Activated CD4-positive, alpha-beta T cell treated with anti-CD3 and anti-CD28 coated beads, Interleukin-2, Interleukin-6, amounts not matched to agents 100 ng/mL and 50 ng/mL, durations not matched to agents 16 hours and 8 hours (primary cell): ENCODE measurements around the gene FGF14.

Source experiments
- DNase-seq: peaks from one replicate; pipeline ENCODE4 v3.0.0-alpha.2; 2020

FGF14 gene

DNA sequence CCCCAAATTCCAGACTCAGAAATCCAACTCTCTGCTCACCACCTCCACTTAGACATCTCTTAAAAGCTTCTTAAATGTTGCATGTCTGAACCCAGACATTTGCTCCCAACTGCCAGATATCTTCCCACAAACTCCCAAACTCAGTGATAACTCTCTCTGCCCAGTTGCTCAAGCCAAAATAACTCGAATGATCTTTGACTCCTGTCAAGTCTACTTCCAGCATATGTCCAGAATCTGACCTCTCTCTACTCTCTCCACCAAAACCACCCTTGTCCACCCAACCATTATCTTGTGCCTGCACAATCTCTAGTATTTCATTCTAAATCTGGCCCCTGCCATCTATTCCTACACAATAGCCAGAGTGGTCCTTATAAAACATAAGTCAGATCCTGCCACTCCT lies 99.3 kb downstream of the FGF14 start:
- DNase-seq = no peak

DNA sequence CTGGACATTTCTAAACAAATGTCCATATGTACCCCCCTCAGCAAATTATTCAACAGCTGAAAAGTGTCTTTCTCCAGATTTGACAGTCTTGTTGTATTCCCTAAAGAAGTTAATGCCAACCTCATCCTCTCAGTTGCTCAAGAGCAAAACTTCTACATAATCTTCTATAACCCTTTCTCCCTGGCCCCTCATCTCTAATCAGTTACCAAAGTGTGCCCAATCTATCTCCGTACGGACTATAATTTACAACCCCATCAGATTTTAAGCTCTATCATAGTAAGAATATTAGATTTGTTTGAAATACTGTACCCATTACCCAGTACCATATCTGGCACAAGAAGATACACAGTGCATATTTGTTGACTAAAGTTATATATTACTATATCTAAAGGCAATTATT lies 101.5 kb downstream of the FGF14 start:
- no peak for DNase-seq

DNA sequence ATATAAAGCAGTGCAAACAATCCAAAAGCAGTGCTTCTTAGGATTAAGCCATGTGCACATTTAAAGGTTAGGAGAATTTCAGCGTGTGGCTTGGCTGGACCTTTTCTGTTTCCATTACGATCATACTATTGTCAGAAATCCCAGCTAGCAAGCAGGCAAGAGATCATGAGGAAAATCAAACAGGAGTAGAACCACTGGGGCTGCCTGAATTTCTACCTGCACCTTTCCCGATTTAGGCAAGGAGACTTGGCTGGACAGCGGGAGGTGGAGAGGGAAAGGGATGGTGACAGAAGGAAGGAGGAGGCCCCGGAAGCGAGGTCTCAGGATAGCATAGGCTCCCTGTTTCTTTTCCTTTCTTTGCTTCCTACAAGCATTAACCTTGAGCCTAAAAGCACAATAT lies 102.5 kb downstream of the FGF14 start:
- no peak for DNase-seq

DNA sequence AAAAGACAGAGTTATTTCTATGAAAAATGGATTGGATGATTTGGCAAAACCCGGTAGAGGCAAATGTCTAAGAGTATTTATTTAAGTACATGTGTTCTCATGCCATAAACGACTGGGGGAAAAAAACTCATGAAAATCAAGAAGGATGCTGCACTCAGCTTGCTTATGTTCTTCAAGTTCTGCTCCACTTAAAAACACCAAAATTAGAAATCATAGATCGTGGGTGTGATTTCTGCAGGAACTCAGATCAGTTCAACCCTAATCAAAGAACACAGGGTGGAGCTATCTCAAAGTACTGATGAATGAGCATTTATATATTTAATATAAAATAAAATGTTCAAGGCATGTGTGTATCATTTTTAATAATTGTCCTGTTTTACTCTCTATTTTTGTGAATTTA lies 103.8 kb downstream of the FGF14 start:
- no peak for DNase-seq

DNA sequence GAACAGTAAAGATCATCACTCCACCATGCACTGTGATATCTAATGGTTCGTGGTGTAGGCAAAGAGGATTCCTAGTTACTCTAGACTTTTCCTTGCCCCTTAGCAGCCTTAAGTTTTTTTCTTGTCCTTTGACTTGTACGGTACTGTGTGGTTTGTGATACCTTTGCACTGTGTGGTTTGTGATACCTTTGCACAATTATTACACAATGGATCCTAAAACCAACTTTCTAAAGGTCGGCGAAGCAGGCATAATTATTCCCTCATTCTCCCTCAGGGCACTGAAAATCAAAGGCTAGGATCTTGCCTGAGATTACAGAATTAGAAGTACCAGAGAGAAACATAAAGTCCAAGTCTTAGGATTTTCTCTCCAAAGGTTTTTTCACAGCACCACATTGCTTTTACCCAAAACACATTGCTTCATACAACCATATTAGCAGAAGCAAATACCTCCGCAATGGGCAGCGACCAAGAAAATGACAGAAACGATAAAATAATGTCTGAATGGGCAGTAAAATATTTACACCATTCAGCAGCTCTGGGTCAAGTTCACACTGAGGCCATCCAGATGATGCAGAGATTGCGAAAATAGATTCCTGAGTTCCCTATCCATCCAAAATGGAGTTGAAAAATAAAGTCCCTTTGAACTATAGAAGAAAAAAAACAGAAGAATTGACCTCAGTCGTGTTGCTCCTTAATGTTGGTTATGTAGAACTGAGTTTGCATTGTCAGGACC lies 106.4 kb downstream of the FGF14 start:
- DNase-seq = no peak

DNA sequence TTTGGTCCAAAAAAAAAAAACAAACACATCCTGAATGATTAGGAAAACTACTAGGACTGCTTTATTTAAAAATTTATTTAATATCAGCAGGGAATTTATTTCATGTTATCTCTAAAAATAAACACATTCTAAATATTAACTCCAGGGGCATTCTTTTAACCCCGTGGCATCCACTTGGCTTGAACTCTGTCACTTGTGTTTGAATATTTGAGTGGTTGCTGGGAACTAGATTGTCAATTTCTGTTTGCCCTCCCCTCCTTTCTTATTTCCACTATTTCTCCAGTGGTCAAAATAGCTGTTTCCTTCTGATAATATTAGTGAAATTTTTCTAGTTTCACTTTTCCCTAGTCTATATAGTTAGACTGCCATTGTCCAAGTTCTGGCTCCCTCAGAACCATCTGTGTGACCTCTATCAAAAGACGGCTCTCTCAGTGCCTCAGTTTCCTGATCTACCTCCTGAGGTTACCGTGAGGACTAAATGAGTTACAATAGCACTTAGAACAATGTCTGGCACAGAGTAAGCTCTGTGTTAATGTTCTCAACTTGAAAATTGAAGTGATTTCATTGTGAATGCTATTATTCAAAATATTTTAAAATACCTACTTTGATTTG lies 107.3 kb downstream of the FGF14 start:
- DNase-seq = no peak

DNA sequence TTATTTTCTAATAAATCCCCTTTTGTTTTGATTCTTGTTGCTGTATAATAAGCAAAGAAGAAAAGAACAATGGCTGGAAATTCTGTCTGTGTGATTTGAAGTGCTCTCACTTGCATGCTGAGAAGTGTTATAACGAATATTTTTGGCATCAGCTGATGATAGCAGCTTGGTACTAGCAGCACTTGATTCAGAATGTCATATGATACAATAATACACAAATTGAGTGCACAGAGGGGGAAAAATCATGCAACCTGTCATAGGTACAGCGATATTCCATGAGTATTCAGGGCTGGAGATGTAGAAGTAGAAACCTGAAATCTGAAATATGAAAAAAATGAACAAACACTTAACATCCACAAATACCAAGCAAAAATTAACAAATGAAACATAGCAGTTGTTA lies 108.1 kb downstream of the FGF14 start:
- DNase-seq = no peak

DNA sequence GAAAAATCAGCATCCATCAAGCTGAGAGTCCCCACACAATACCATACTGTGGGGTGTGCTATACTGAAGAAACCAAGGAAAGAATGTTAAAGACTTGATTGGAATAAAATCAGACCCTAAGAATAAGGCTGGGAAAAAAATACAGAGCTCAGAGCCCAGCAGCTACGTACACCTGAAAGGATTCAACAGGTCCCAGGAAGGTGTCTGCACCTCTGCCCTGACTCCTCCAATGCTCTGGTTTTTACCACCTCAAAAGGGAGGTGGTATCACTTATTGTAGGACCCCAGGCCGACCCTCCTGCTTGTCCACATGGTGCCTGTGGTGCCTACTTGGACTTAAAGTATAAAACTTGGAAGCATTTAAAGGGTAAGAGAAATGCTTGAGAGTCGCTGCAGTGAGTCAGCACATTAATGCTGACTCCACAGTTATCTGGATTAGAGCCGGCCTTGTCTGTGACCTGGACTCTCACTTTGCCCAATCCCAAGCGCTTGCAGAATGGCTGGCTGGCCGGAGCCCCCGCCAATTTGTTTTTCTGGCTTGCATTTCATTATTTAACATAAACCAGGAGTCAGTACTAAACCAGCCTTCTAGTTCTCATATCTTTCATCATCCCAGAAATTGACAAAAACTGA lies 110.1 kb downstream of the FGF14 start:
- DNase-seq = no peak

DNA sequence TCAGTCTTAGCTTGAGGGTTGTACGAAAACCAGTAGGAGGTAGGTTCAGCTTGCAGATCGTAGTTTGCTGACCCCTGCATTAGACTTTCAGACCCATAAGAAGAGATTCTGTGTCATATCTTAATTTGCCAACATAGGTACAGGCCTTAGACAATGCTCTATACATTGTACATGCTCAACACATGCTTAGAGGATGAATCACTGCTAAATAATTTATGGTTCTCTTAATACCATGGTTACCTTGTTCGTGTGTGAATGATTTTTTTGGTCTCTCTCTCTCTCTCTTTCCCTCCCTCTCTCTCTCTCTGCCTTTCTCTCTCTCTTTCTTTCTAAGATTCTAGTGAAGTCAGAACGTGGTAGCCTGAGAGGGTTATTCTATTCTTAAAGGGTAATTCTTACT lies 112.2 kb downstream of the FGF14 start:
- DNase-seq = no peak

DNA sequence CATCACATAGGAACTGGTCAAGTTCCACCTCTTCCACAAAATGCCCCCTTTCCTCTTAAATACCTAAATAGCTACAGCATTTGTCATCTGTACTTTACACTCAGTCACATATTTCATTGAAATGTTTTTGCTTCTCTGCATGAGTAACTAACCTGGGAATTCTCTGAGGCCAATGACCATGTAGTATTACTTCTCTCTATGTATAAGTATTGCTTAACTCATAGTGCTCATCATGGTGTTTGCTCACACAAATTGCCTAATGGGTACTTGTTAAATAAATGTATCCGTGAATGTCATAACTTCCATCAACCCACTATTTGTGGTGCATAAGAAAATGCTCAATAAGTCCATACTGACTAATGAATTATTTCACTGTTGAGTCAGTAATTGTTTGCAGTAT lies 115.5 kb downstream of the FGF14 start:
- DNase-seq = no peak

DNA sequence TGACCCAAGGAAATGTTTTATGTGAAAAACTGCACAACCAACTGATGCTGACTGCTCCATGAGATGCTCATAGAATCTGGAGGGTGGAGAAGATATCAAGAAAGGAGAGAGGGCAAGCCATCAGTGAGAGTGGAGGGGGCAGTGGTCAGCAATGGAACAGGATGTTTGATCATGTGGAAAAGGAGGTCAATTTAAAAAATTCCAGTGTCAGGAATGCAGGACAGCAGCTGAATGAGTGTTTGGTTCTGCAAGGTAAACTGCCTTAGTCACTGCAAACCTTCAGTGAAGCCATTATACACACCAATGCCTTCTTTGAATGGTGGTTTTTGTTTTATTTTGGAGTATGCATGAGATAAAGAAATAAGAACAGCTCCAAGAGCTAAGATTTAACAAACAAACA lies 121.5 kb downstream of the FGF14 start:
- DNase-seq = no peak

DNA sequence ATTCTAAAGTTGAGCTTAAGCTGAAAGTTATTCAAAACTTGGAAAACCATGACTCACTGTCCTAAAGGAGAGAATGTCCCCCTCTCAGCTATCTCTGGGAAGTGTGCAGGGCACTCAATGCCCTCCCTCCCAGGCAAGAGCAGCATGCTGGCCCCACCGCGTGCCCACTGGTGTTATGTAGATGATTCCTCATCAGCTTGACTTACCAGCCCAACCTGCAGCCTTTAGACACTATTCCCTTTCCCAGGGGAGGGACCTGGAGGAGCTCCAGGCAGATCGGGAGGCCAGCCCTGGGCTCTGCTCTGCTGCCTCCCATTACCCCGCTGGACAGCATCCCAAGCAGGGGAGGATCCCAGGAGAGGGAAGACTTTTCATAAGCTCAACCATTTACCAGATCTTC lies 124.6 kb downstream of the FGF14 start:
- no peak for DNase-seq

DNA sequence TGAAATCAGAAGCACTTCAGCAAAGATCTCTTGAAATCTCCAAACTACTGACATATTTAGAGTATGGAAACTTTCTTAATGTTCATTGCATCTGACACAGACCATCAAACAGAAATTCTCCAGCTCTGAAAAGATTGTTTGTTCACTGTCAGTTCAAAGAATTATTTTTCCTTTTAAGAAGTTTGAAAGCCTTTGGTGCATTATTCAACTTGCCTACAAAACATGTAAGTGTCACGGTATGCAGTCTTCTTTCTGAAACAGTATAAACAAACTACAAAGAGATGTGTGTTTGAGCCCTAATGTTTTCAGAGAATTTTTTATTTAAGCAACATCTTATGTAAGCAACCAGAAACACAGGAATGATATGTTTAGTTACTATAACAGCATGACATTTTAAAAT lies 125.4 kb downstream of the FGF14 start:
- DNase-seq = no peak

DNA sequence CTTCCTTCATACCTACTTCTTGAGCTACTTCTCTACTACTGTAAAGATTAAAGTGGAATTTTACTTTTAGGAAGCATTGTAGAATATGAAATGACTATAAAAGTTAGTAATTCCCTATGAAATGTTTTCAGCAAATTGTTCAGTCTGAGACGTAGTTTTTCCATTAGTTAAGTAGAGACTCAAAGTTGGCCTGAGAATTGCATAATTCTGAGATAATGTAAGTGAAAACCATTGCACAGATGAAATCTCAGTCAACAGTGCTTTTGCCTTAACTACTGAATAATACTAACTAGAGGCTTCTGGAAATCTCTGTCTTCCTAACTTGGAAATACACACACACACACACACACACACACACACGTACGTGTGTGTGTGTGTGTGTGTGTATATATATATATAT lies 125.9 kb downstream of the FGF14 start:
- DNase-seq = no peak

DNA sequence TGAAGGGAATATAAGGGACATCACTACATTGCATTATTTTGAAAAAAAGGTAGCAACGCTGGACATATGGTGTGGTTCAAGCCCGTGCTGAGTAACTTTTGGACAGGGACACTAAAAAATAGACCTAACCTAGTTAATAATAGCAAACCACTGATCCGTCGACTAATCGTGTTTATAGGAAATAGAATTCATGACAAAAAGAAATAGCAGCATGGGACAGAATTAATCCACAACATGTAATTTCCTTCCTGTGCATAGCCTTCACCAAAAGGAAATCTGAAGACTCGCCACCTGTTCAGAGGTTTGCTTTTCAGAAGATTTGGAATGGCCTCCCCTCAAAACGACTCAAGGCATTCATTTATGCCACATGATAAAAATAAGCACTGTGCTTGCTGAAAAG lies 128.7 kb downstream of the FGF14 start:
- no peak for DNase-seq

DNA sequence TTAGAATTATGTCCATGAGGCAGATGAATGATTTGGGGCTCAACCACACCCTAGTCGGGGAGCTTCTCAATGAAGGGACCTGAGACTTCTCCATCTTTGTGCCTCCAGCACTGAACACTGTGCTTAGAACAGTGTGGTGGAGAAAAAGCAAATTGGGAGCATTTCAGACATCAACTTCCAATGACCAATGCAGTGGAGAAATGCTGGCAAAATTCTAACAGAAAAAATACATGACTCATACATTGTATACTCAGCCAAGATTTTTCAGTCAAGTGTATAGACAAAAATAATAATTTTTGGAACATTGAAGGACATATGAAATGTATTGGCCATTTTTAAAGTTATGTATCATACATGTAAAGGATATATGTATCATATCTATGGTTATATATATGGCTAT lies 134.7 kb downstream of the FGF14 start:
- DNase-seq = no peak

DNA sequence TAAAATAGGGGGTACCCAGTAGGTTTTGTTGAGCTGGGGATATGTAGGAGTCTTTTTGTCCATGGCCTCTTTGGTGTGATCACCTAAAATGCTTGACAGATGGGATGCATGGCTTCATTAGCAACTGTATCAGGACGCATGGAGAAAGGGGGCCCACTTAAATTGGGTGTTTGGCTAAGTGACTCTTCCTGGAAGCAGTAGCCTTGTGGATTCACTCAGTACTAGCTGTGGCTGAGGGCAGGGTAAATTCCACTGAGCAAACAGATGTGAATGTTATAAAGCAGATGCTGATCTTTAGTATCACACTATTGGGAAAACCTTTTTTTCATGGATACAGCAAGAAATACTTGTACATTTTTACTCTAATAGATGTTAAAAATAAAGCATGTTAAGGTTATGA lies 140.0 kb downstream of the FGF14 start:
- DNase-seq = no peak

DNA sequence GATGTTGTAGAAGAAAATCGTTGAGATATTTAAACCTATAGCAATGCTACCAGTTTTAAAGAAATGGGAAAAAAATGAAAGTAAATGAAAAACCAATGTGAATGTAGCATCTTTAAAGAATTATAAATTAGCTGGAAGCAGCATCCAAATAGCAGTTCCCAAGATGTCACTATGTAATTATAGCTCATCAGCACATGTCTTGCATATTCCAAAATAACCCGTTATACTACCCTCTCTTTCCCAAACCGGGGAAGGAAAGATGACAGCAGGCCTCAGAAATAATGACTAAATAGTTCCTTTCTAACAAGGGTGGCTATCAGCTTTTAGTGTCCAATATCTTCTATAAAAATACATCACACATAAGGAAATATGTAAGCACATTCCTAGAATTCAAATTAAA lies 140.5 kb downstream of the FGF14 start:
- no peak for DNase-seq

DNA sequence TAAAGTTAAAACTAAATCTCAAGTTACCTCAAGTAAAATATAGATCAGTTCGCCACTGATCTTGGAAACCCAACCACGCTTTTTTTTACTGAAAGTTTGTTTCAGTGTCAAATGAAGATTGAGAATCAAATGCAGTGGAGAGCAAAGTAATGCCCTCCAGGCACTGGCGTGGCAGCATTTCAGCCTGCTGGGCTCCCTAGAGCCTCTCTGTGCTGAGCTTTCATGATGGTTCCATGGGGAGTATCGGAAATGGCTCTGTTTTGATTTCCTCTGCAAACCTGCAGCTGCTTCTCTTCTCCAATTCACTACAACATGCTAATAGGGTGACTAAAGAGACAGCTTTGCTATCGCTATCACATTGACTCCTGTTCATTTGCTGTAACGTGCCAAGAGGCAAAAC lies 141.6 kb downstream of the FGF14 start:
- DNase-seq = no peak

DNA sequence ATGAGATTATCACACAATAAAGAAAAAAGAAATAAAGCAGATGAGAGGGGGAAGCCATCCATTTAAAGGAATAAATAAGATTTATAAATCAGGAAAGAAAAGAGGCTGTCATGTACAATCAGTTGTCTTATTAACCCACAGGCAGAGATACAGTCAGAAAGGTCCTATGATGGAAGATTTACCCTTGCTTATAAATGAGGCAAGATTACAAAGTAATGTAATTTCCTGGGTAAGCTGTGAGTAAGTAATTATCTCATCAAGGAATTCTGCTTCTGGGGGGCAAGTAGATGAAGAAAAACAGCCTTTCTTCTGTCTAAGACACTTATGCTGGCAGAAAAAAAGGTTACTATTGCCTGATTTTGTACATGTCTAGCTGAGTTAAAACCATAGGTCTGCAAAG lies 146.4 kb downstream of the FGF14 start:
- DNase-seq = no peak

DNA sequence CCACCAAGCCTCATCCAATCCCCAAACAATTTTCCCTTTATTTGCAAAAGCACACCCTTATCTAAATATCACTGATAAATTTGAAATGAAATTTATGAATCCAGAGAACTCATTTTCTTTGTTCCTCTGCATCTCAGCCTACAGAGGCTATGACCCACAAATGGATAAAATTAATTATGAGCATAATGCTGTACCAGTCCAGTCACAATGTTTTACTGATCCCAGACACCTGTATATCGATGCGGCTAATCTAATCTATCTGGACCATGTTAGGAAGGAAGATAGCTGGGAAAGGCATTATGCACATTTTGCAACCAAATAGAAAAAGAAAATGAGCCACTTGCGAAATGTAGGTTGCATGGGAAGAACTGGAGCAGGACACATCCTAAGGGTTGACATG lies 150.0 kb downstream of the FGF14 start:
- no peak for DNase-seq

DNA sequence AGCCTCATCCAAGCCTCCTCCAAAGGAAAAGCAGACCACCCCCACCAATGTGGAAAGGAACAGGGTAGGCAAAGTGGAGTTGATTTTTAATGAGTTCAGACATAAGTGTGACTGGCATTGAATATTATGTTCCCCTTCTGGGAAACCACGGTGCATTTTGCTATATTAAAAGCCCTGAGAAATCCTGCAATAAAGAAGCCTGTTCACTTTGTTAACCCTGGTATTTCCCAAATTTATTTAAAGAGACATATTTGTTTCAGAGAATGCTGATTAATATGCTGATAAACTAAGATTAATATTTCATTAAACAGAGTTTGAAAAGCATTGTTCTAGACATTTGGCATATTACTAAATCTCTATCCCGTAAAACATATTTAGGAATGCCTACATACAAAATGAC lies 151.4 kb downstream of the FGF14 start:
- DNase-seq = no peak

DNA sequence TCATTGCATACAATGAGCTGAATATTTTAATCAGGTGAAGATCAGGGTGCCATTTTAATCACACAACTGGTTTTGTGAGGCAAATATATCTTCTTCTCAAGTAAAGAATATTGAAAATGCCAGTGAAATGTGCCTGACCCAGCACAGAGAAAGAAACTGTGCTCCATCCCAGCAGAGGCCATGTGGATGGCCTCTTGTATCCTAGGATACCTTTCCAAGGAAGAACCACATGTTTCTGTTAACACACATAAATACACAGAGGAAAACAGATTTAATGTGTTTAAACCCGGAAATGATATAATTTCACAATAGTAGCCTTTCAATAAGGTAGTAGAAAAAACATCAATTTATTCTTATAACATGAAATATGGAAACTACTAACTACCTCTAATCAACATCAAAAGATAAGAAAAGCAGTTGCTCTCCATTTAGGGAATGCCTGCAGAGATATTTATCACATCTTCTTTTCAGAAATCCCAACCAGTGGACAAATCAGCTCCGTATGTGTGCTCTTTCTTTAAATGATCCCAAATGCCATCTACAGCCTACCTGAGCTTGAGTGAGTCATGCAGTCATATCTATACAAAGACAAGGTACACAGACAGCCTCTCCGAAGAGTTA lies 157.1 kb downstream of the FGF14 start:
- no peak for DNase-seq

DNA sequence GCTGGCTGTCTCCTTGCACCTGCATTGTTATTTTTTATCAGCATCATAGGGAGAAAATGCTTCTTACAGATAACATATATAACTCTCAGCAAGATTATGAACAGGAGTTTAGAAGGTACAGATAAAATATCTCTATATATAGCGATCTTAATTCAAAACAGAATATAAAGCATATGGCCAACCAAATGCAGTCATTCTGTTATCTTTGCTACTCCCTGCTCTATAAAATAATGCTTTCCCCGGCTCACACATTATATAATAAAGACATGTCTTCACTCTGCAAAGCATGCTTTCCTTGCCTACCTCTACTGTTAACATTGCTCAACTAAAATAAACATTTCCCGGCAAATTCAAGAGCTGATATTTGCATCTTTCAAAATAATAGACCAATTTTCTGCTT lies 161.7 kb downstream of the FGF14 start:
- DNase-seq = no peak
